IgD-negative memory B cell (primary cell): Measurements from ENCODE around the gene TRIM47. TPM values are rescaled to one million over a fixed set of nuclear protein-coding genes. Genes with fewer than 3 reads are reported as not detected.
"Not testable (repeated sequence)": the region's sequence is repeated elsewhere in the genome, so short reads cannot be mapped to it uniquely, and the experiment has no call there.

Experiments used
- H3K27ac Mint-ChIP-seq, 3 donors: one replicate each; pipeline ENCODE4 v1.8.0; 2020 to 2022; ENCODE audit warnings: mild to moderate bottlenecking in 3 of 3, mixed read lengths in 3 of 3, moderate library complexity in 1 of 3
- H3K27me3 Mint-ChIP-seq: one replicate; pipeline ENCODE4 v1.8.0; 2021; ENCODE audit warnings: mixed read lengths
- H3K36me3 Mint-ChIP-seq: one replicate; pipeline ENCODE4 v1.8.0; 2020; ENCODE audit warnings: mild to moderate bottlenecking, mixed read lengths
- H3K4me1 Mint-ChIP-seq, 3 donors: one replicate each; pipeline ENCODE4 v1.8.0; 2020 to 2022; ENCODE audit warnings: mixed read lengths in 3 of 3, mild to moderate bottlenecking in 1 of 3
- H3K4me3 Mint-ChIP-seq, 4 donors: one replicate each; pipeline ENCODE4 v1.8.0; 2020 to 2022; ENCODE audit warnings: mild to moderate bottlenecking in 4 of 4, mixed read lengths in 4 of 4, moderate library complexity in 3 of 4
- H3K9me3 Mint-ChIP-seq, 3 donors: one replicate each; pipeline ENCODE4 v1.8.0; 2020 to 2021; ENCODE audit warnings: mixed read lengths in 3 of 3, mild to moderate bottlenecking in 1 of 3
- polyA plus RNA-seq: library from polyadenylated mRNA; unstranded; fragments of 300-500 nt; fragmentation: Illumina TruSeq; gene quantifications from one replicate; pipeline ENCODE4 v1.2.3, GENCODE V29; 2021

Gene TRIM47
- polyA plus RNA-seq, 1 donor from 2014 or later = 12.4 TPM

DNA sequence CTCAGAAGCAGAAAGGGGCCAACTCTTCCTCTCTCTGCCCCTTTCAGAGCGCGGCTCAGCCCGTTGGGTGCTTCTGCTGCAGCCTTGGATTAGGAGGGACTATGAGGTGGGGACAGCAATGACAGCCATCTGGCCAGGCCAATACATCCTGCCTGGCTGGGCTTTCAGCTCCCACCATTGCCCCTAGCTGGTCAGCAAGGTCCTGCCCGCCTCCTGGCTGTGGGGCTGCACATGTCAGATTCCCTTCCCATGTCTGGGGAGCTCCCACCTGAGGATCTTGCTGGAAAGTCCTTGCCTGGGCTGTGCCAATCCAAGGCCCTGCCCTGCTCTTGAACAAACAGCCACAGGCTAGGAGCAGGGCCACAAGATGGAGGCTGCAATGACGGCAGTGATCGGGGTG, 10.1 kb upstream of the TRIM47 start:
- Mint-ChIP-seq H3K4me3 (no peak overlapping the region), H3K36me3 (peaks cover 1% of the 10 kb centered on the region), H3K9me3 (no peaks in the 10 kb centered on the region), H3K4me1 (no peaks in the 10 kb centered on the region), H3K27me3 (no peaks in the 10 kb centered on the region), H3K27ac (peak overlapping the region in 1 of 3 donors; percentile 12)

DNA sequence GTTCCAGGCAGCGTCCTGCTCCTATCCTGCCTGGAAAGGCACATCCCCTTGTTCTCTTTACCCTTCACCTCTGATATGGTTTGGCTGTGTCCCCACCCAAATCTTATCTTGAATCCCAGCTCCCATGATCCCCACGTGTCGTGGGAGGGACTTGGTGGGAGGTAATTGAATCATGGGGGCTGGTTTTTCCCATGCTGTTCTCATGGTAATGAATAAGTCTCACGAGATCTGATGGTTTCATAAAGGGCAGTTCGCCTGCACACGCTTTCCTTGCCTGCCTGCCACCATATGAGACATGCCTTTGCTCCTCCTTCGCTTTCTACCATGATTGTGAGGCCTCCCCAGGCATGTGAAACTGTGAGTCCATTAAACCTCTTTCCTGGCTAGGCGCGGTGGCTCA, 7.5 kb upstream of the TRIM47 start:
- H3K27me3 Mint-ChIP-seq, H3K36me3 Mint-ChIP-seq, H3K9me3 Mint-ChIP-seq, H3K4me1 Mint-ChIP-seq, H3K4me3 Mint-ChIP-seq: not testable (repeated sequence)
- peak overlapping the region in 1 of 3 donors; percentile 65 for H3K27ac Mint-ChIP-seq

DNA sequence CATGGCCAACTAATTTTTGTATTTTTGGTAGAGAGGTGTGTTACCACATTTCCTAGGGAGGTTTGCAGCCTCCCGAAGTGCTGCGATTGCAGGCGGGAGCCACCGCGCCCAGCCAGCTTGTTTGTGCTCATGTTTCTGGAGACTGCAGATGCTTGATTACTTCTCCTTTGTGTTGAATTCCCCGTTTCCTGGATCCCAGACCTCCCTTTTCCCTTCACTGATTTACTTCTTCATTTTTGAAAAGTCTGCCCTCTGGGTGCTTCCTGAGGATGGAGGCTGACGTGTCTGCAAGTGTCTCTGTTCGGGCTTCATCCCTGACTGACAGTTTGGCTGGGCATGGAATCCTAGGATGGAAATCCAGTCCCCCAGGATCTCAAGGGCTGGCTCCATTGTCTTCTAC, 7.0 kb upstream of the TRIM47 start:
- H3K36me3 Mint-ChIP-seq = peaks cover 1% of the 10 kb centered on the region
- no peak overlapping the region for H3K4me3 Mint-ChIP-seq
- H3K4me1 Mint-ChIP-seq = no peaks in the 10 kb centered on the region
- peak overlapping the region in 1 of 3 donors; percentile 65 for H3K27ac Mint-ChIP-seq
- H3K27me3 Mint-ChIP-seq = no peaks in the 10 kb centered on the region
- H3K9me3 Mint-ChIP-seq = no peaks in the 10 kb centered on the region

DNA sequence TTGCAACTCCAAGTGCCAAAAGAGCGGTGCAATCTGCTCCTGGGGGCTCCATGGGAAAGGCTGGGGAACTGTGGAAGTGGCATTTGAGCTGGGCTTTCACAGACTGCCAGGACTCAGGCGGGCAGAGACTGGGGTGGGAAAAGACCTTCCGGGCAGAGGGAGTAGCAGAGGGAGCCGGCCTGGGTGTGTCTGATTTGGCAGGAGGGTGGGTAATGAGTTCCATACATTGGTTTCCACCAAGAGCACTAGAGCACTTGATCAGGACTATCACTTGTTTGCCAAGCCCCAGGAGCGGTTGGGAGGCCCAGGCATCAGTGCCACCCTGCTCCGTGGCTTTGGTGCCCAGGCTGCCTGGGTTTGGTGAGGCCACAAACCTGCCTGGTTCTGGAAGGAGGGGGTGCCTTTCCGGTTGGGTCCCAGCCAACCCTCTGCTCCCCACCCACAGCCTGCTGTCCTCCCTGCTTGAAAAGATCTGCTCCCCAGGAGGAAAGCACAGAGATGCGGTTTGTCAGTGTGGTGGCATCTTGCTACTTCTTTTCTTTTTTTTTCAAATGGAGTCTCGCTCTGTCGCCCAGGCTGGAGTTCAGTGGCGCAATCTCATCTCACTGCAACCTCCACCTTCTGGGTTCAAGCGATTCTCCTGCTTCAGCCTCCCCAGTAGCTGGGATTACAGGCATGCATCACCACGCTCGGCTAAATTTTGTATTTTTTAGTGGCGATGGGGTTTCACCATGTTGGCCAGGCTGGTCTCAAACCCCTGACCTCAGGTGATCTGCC, 3.5 kb upstream of the TRIM47 start:
- no peak overlapping the region for H3K27ac Mint-ChIP-seq
- peak overlapping the region in 1 of 4 donors; percentile 9 for H3K4me3 Mint-ChIP-seq
- H3K36me3 Mint-ChIP-seq = peaks cover 1% of the 10 kb centered on the region
- H3K27me3 Mint-ChIP-seq = peaks cover 5% of the 10 kb centered on the region
- H3K9me3 Mint-ChIP-seq = no peaks in the 10 kb centered on the region
- H3K4me1 Mint-ChIP-seq = peaks cover 2 to 8% (median 3%) of the 10 kb centered on the region in 3 donors

DNA sequence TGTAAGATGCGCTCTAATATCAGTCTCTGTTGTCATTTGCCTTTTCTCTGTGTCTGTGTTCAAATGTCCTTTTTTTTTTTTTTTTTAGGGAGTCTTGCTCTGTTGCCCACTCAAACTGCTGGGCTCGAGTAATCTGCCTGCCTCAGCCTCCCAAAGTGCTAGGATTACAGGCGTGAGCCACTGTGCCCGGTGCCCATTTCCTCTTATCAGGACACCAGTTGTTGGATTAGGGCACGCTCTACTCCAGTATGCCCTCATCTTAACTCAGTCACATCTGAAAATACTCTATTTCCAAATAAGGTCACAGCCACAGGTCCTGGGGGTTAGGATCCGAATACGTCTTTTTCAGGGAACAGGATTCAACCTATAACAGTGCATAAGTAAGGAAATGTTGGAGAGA, 1.9 kb upstream of the TRIM47 start:
- Mint-ChIP-seq H3K9me3 (no peaks in the 10 kb centered on the region), H3K27me3 (peaks cover 5% of the 10 kb centered on the region), H3K4me1 (peaks cover 11 to 19% (median 14%) of the 10 kb centered on the region in 3 donors), H3K4me3 (peak overlapping the region in 1 of 4 donors; percentile 41), H3K36me3 (no peaks in the 10 kb centered on the region), H3K27ac (no peak overlapping the region)

DNA sequence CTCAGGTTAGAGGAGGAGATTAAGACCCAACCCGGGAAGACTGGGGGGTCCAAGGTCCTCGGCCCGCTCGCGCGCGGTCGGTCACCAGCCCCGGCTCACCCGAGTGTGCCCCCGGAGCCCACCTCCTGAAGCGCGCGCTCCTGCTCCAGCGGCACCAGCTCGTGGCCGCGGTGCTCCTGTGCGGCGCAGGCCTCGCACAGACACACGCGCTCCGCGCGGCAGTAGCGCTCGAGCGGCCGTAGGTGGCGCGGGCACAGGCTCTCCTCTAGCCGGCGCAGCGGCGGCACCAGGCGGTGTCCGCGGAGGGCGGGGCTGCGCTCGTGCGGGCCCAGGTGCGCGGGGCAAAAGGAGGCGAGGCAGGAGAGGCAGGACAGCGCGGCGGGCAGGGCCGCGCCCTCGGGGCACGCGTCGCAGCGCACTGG, 618 bp downstream of the TRIM47 start:
- H3K27ac Mint-ChIP-seq = peak overlapping the region; percentile 80 to 92 (median 89)
- peaks cover 11 to 19% (median 14%) of the 10 kb centered on the region in 3 donors for H3K4me1 Mint-ChIP-seq
- no peaks in the 10 kb centered on the region for H3K9me3 Mint-ChIP-seq

DNA sequence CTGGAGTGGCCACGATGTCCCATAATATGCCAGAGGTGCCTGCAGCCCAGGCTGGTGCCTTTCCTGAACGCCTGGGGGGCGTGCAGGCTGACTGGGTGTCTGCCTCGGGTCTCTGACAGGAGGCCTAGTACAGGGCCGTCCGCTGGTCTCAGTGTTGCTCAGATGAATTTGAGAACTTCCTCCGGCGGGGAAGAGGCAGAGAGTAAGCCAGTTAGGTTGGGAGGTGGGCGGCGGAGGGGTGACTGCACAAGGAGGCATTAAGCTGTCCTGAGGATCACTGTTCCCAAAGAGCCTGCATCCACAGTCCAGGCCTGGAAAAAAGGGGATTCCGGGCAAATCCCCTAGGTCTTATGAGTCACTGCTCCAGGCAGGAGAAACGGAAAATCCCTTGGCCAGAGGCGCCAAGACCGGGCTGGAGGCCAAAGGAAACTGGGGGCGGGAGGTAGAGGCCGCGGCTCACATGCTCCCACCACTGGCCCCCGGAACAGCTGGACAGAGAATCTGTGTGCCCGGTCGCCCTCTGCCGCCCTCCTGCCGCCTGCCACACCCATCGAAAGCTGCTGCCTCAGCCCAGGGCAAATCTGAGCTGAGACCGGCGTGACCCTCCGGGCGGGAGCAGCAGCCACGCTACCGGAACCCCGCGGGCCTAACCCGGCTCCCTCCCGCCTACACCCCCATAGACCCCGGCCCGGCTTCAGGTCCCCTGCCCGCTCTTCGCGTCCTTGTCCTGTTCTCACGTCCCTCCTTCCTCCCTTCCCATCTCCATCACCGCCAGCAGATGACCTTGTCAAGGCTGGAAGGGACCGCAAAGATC, 1.2 kb downstream of the TRIM47 start:
- H3K4me1 Mint-ChIP-seq = peaks cover 11 to 19% (median 14%) of the 10 kb centered on the region in 3 donors
- H3K4me3 Mint-ChIP-seq = peak overlapping the region; percentile 87 to 94 (median 93)
- no peaks in the 10 kb centered on the region for H3K36me3 Mint-ChIP-seq
- peak overlapping the region; percentile 80 to 92 (median 89) for H3K27ac Mint-ChIP-seq
- H3K9me3 Mint-ChIP-seq = no peaks in the 10 kb centered on the region
- peaks cover 5% of the 10 kb centered on the region for H3K27me3 Mint-ChIP-seq

More for the DNA sequence above, 618 bp downstream of the TRIM47 start:
- Mint-ChIP-seq H3K4me3 (peak overlapping the region; percentile 87 to 94 (median 93)), H3K36me3 (no peaks in the 10 kb centered on the region), H3K27me3 (peaks cover 5% of the 10 kb centered on the region)

DNA sequence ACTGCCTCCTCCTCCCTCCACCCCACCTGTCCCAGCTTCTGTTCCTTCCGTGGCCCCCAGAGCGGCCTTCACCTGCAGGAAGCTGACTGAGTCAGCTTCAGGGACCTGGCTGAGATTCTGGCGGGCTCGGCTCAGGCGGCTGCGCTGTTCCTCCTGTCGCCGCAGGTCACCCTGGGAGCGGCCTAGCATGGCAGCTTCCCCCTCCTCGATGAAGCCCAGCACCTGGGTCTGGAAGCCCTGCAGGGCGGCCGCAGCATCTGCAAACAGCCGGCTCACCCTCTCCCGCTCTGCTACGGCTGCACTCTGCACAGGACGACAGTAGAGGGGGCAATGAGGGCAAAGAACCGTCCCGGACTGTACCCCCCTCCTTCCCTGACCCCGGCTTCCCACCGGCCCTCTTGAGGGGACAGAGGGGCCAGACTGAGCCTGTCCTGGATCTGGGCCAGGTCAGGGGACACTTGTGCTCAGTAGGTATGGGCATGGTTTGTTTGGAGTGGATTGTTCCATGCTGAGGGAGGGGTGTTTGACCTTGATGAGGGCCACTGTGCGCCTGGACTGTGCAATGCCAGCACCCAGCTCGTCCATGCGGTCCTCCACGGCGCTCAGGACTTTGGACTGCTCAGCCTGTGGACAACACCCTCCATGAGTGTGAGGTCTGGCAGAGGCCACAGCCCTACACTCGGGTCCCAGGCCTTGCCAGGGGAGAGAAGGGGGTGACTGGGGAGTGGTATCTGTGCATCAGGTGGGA, 2.0 kb downstream of the TRIM47 start:
- no peaks in the 10 kb centered on the region for H3K9me3 Mint-ChIP-seq
- peaks cover 5% of the 10 kb centered on the region for H3K27me3 Mint-ChIP-seq
- H3K4me1 Mint-ChIP-seq = peaks cover 11 to 19% (median 14%) of the 10 kb centered on the region in 3 donors
- no peaks in the 10 kb centered on the region for H3K36me3 Mint-ChIP-seq
- H3K27ac Mint-ChIP-seq = peak overlapping the region; percentile 59 to 92 (median 89)
- peak overlapping the region; percentile 87 to 94 (median 93) for H3K4me3 Mint-ChIP-seq

DNA sequence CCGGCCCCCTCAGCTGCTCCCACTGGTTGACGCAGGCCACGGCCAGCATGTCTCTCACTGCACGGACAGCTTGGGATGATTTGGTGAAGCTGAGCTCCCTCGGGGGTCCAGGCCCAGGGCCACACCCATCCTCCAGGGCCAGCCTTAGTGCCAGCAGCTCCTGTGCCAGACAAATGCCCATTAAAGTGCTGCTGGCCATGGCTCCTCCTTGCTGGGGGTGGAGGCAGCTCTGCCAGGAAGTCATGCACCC, 2.5 kb downstream of the TRIM47 start:
- Mint-ChIP-seq H3K4me1 (peaks cover 11 to 19% (median 14%) of the 10 kb centered on the region in 3 donors), H3K4me3 (peak overlapping the region; percentile 87 to 94 (median 93)), H3K36me3 (no peaks in the 10 kb centered on the region), H3K27me3 (peaks cover 5% of the 10 kb centered on the region), H3K27ac (peak overlapping the region in 2 of 3 donors; percentile 59 to 92), H3K9me3 (no peaks in the 10 kb centered on the region)

DNA sequence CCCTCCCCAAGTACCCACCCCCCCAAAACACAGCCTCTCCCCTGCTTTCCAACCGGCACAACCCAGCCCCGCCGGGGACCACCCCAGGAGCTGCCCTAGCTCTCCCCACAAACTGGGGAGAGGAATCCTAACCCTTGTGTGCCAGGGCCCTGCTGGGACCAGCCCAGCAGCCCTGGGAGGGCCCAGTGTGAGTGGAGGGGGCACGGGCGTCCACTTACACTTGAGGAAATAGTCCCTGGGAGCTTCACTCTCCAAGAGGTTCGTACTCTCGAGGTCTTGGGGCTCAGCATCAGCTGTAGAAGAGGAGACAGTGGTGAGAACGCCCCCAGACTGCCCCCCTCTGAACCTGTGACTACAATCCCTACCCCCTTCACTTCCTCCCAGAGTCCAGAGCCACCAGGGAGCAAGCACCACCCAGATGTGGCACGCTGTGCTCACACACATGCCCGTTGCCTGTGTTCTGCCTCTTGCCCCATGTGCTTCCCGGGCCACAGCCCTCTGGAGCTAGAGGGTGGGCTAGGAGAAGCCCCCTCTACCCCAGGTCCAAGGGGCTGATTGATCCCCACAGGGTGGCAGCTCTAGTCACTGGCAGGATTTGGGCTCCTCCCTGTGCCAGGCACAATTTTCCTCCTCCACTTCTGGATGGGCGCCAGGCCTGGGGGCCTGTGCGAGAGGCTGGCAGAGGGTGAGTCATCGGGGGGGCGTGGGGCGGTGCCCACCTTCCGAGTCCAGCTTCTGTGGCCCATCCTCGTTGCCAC, 3.0 kb downstream of the TRIM47 start:
- no peak overlapping the region for H3K27ac Mint-ChIP-seq
- no peaks in the 10 kb centered on the region for H3K9me3 Mint-ChIP-seq
- peaks cover 11 to 19% (median 14%) of the 10 kb centered on the region in 3 donors for H3K4me1 Mint-ChIP-seq
- H3K36me3 Mint-ChIP-seq = no peaks in the 10 kb centered on the region
- H3K4me3 Mint-ChIP-seq = peak overlapping the region in 2 of 4 donors; percentile 43 to 94
- H3K27me3 Mint-ChIP-seq = peaks cover 5% of the 10 kb centered on the region

DNA sequence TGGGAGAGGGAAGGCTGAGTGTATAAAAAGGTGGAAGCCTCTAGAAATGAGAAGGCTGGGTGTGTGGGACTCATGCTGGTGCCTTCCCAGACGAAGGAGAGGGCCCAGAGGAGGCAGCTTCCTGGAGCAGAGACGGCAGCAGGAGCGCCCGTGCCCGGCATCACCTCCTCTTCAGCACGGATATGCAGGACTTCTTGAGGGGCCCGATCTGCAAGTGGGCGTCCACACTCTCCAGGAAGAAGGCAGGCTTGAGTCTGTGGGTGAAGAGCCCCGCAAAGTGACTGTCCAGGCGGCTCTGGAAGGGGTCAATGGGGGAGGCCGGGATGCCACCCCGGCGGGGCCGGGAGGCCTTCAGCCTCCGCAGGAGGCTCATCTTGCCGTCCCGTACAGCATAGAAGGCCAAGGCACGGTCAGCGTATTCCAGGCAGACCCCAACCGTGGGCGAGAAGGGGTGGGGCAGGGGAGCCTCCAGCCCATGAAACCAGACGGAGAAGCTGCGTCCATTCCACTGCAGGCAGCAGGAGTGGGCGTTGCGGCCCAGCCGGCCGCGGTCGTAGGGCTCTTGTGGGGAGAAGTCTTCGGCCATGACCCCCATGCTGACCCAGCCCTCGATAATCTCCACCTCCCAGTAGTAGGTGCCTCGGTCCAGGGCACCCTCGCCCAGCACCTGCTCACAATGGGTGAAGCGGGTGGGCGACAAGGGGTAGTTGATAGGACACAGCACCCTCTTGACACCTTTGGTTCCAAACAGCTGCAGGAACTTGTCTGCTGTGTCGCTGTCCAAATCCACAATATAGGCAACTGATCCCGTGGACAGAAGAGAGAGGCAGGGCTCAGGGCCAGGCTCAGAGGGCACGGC, 3.8 kb downstream of the TRIM47 start:
- Mint-ChIP-seq H3K4me3 (no peak overlapping the region), H3K27me3 (peaks cover 5% of the 10 kb centered on the region), H3K27ac (no peak overlapping the region), H3K4me1 (peaks cover 11 to 19% (median 14%) of the 10 kb centered on the region in 3 donors), H3K36me3 (no peaks in the 10 kb centered on the region), H3K9me3 (no peaks in the 10 kb centered on the region)

DNA sequence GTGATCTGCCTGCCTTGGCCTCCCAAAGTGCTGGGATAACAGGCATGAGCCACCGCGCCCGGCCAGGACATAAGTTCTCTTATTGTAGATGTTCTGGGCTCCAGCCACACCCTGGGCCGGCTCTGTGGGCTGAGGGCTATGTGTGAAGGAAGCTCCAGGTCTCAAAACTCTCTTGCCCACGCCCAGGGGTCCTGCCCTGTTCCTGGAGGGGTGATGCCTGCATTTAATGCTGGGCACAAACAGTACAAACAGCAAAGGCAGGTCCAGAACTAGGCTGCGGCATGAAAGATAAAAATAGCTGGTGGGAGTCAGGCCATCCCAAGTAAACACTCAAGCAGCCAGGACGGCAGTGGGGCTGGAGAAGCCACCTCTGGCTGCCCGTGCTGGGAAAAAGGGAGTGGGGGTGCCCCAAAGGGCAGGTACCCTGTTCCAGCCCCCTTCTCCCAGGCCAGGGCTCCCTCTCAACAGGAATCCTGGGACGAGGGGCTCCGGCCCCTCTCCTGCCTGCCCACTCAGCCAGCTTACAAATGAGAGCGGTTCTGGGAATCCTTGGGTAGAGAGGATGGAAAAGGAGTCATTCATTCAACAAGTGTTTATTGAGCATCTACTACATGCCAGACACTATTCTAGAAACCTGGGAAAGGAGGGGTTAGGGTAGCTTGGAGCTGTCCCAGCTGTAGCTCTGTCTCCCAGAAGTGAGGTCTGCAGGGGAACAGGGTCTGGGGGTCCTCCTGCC, 4.6 kb downstream of the TRIM47 start:
- Mint-ChIP-seq H3K9me3 (no peaks in the 10 kb centered on the region), H3K4me1 (peaks cover 11 to 15% (median 14%) of the 10 kb centered on the region in 3 donors), H3K4me3 (peak overlapping the region in 2 of 4 donors; percentile 17 to 23), H3K27ac (peak overlapping the region in 1 of 3 donors; percentile 59), H3K36me3 (no peaks in the 10 kb centered on the region), H3K27me3 (peaks cover 2% of the 10 kb centered on the region)
